A549 treated with AZD9567 at 1 μM for 4 hours (cell line): ENCODE measurements around the gene PLCB3. TPM values are rescaled to one million over a fixed set of nuclear protein-coding genes. Genes with fewer than 3 reads are reported as not detected.

Source experiments
- total RNA-seq: library from RNA; stranded (reverse); fragments of 200-300 nt; extraction: Qiagen RNA extraction; gene quantifications from 5 replicates; pipeline ENCODE4 v1.2.3, GENCODE V29; 2022; ENCODE audit not compliant: insufficient read depth

The PLCB3 gene
- 17.3 to 27.6 TPM (median 22.8 TPM) in 5 replicates for total RNA-seq

DNA sequence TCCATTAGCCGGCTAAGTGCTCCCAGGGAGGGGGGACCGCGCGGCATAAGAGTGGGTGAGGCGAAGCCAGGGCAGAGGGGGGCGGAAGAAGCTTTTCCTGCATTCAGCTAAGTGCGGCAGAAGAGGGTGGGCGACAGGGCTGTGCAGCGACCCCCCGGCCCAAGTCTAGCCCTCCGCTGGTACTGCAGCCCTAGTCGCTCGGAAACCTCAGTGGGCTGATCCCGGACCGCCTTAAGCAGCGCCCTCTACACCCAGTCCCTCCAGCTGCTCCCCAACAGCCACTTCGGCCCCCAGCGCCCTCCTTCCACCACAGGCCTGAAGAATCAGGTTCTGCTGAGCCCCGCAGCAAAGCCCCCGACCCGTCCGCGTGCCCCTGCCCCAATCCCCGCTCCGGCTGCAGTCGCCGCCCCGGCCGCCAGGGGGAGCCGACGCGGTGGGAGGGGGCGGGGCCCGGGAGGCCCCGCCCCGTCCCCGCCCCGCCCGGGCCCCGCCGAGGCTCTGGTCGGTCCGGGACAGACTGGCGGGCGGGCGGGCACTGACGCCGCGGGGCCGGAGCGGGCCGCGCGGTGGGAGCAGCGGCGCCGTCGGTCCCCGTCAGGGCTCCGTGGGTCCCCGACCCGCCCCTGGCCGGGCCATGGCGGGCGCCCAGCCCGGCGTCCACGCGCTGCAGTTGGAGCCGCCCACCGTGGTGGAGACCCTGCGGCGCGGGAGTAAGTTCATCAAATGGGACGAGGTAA, at the start of gene PLCB3:
PLCB3 (plus strand) TSS at position 515 of the 737 bp plus-strand sequence; CDS start at position 635, 120 bp downstream.

DNA sequence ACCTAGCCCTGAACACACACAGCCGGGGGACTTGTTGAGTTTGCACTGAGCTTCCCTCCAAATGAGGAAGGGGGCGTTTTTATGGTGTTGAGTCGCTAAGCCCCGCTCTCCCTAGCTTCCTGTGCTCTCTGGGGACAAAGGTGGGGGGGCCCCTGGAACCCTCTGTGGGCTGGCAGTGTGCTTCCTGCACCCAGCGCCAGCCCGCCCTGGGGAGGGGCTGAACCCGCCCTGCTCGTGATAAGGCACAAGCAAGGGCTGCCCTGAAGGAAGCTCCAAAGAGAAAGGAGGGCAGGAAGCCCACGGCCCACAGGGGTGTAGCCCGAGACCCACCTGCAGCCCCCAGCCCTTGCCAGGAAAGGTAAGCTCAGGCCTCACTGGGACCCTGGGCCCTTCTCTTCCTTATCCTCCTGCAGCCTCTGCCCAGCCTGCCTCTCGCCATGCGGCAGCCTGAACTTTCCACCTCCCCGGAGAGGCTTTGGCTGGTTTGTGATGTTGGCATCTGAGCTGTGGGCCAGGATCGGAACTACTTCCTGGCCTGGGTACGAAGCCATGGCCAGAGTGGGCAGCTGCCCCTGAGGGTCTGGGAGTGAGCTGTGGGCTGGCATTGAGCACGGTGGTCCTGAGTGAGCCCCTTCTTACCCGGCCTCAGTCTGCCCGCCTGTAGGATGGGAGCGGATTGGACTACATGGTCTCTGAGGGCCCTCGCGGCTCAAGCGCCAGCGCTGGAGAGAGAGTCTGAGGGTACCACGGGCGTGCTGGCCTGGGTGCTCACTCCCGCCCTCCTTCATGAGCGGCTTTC, 44.7 kb upstream of the PLCB3 start, which contains the start of gene FERMT3:
FERMT3 (plus strand) TSS at position 265 of the 799 bp plus-strand sequence. CDS start 644 bp downstream, outside the sequence.

DNA sequence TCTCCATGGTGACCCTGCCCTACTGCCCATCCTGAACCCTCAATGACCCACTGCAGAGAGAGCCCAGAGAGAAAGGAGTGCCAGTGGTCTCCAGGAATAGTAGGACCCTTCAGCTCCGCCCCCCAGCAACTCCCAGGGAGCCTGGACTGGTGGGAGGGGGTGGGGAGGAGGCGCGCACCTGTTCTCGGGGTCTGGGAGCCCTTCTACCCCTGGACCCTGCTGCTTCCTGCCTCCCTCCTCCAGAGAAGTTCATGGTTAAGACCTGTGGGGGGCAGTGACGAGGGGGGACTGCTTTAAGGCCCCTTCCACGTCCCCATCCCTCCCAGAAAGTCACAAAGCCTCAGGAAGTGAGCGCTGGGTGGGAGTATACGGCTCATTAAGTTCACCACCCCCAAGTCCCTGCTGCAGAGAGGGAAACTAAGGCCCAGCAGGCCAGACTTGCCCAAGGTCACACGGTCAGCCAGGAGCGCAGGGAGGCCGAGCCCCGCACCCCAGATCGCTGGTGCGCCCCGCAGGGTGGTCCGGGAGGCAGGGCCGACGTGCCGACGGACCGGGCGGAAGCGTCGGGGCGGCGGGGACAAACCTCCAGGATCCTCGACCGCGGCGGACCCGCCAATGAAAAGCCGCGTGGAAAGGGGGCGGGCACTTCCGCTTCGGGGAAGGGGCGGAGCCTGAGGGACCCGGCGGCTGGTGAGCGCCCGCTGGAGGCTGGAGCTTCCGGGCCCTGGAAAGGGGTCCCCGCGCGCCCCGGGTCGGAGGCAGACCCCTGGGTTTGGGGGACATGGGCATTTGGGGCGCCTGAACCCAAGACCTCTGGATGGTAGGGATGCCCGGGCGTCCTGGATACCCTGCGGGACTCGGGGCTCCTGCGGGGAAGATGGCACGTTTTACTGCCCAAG, 25.5 kb upstream of the PLCB3 start, which contains the start of the genes NUDT22 and TRPT1:
NUDT22 (plus strand) TSS at position 667 of the 899 bp plus-strand sequence. CDS start 379 bp downstream, outside the sequence.
TRPT1 (minus strand) TSS at position 579 of the 899 bp plus-strand sequence; CDS start at position 253, 326 bp downstream.

DNA sequence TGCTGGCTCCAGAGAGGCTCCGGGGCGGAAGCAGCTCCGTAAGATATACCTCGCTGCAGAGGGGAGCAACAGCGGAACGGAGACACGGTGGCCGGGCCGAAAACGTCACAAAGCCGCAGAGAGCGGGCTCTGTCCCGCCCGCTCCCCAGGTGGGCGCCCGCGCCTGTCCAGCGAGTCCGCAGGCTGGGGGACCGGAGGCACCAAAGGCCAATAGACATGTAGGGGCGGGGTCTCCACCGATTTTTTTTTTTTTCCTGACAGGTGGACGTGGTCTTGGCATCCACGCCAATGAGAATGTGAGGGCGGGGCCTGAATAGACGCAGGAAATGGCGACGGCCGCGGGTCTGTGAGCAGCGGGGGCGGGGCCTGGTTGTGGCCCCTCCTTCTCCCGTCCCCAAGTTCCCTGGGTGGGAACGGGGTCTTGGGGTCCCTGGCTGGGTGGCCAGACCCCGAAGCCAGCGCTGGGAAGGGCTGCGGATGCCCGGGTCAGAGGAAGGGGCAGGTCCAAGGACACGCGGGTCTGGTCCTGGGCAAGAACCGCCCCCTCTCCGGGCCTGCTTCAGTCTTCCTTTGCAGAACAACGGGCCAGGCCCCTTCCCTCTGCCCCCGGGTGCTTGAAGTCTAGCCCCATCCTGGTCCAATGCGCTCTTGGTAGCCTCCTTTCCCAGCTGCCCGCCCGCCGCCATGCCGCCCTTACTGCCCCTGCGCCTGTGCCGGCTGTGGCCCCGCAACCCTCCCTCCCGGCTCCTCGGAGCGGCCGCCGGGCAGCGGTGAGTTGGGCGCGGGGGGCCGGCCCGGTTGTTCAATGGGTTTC, 21.0 kb upstream of the PLCB3 start, which contains the start of gene DNAJC4:
DNAJC4 (plus strand) TSS at position 378 of the 814 bp plus-strand sequence; CDS start at position 685, 307 bp downstream.

DNA sequence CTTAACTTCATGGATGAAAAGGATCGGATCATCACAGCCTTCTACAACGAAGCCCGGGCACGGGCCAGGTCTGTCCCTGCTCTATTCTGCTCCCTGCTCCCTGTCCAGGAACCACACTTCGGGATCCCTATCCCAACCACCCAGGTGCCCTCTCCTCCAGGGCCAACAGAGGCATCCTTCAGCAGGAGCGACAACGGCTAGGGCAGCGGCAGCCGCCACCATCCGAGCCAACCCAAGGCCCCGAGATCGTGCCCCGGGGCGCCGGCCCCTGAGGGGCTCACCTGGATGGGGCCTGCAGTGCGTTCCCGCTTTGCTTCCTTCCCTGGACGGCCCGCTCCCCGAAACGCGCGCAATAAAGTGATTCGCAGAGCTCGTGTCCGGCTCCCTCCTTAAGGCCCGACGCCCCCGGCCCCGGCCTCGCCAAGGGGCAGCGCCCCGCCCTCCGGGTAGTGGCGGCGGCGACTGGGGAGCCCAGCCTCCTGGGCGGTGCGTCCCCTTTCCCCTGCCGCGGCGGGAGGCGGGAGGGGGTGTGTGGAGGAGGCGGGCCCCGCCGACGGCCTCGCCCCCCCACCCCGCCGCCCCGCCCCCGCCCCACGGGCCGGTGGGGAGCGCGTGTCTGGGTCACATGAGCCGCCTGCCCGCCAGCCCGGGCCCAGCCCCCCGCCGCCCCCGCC, 17.3 kb upstream of the PLCB3 start, which contains the start of gene VEGFB:
VEGFB (plus strand) TSS at position 672 of the 674 bp plus-strand sequence. CDS start 250 bp downstream, outside the sequence.

DNA sequence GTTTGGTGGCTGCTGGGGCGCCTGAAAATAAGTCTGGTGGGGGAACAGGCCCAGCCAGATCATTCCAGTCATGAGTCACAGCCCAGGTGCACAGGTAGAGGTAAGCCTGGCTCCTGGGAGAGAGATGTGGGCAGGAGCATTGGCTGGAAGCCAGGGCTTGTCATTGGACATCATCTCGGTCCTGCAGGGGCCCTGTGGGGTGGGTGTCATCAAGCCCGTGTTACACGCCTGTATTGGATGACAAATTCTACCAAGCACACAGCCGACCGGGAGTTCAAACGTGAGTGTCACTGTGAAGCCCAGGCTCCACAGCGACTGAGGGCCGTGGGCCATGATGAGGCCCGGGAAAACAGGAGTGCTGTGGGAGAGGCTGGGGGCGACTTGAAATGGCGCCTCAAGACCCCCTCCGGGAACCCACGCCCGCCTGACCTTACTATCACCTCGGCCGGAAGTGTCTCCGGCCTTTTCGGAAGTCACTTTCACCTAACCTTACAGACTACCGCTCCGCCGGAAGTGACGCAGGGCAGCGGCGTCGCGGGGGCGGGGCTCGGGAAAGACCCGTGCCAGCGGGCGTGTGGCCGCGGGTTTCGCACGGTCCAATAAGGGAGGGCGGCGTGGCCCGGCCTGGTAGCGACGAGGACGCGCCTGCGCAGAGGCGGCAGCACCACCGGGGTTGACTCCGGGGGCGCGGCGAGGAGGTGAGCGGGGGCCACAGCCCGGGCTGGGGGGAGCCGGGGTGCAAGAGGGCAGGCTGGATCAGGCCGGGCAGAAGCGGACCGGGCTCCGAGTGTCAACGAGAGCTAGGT, 10.7 kb upstream of the PLCB3 start, which contains the start of gene FKBP2:
FKBP2 (plus strand) TSS at position 661 of the 806 bp plus-strand sequence. CDS start 1,293 bp downstream, outside the sequence.

DNA sequence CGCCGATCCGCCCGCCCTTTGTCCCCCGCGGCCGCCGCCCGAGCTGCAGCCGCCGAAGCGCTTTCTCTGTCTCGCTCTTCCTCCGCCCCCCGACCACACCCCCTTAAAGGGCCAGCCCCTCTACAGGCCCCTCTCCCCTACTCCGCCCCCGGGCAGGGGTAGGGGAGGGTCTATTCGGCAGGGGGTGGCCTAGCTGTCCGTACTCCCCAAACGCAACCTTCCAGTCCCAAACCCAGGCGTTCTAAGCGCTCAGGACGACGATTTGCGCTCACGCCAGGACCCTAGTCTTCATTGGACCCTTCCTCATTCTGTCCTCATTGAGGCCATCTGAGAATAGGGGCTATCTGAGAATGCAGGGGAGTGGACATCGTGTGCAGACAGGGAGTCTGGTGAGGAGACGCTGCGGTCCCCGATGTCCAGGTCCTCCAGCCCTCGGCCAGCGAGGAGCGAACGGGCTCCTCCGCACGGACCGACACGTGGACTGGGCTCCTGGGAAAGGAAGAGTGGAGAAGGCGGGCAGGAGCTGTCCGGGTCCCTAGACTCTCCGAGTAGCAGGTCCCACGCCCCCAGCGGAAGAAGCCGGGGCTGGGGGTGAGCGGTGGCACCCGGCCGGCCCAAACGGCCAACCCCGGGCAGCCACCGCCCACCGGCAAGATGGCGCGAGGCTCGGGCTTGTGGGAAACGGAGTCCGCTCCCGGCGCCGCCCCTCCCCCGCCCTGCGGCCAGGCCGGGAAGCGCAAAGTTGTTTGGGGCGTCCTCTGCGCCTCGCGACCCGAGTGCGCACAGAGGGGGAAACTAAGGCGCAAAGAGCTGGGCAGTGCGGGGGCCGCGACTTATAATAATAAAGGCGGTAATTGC, 4.2 kb upstream of the PLCB3 start, which contains the start of gene PPP1R14B:
PPP1R14B (minus strand) TSS at position 73 of the 858 bp plus-strand sequence. CDS start 270 bp downstream, outside the sequence.

DNA sequence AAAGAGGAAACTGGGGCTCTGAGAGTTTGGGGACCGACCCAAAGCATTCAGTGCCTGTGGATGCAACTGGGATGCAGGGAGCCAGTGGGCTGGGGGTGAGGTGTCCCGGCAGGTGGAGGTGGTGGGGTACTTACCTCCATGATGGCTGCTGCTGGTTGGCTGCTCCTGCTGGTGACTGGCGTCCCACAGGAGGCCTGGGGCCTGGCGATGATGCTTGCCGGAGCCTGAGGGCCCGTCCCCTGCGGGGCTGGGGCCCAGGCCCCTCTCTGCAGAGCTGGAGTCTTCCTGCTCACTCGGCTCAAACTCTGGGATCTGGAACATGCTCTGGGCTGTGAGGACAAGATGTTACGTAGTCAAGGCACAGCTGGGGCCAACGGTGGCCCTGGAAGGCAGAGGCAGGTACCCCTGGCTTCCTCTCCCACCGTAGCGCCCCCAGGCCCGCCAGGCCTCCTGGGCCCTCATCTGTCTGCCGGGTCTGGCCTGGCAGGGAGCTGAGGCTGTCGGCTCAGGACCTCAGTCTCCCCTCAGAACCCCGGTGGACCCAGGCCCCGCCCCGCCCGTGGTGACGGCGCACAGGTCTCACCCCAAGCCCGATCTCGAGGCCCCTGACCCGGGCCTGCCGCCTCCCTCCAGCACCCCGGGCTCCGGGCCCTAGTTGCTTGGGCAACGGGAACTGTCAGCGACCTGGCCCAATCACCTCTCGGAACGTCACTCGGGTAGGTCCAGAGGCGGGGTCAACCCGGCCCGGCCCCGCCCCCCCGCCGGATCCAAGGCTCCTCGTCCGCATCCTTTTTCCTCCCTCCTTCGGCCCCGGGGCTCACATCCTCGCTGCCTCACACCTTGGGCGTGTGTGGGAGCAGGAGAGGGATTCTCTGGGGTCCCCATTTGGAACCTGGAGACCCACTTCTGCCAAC, 33.0 kb downstream of the PLCB3 start, which contains the start of gene BAD:
BAD (minus strand) TSS at position 618 of the 914 bp plus-strand sequence; CDS start at position 321, 297 bp downstream.

DNA sequence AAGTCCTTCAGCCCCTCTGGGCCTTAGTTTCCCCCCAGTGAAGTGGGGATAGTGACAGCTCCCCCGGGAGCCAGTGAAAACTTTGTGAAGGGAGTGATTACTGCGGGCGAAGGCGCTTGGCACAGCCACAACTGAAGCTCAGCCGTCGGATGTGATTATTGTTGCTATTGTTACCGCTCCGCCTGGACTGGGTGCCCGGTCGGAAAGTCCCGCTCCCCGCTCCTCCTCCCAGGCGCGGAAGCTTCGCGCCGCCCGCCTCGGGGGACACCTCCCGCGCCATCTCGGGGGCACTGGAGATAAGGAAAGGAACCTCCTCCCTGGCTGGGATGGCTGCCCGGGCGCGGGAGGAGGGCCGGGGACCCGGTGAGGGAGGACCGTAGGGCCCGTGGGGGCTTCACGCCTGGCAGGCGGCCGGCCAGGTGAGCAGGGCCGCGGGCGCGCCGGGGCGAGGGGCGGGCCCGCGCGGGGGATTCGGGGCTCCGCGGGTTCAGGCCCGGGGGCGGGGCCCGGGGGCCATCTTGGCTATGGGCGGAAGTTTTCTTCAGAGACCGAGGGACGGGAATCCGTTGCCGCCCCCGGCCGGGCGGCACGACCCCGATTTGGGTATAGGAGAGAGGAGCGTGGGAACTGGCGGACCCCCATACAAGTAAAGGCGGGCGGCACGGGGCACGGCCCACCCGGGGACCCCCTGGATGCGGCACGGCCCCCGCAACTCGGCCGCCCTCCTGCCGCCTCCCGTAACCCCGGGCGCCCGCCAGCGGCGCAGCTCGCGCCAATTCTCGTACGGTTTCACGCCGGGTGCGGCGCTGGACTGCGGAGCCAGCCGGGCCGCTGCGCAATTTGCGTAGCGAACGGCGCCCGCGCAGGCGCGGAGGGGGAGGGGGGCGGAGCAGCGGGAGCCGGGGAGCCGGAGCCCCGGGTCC, 33.9 kb downstream of the PLCB3 start, which contains the start of gene GPR137:
GPR137 (plus strand) TSS at position 887 of the 923 bp plus-strand sequence. CDS start 677 bp downstream, outside the sequence.

DNA sequence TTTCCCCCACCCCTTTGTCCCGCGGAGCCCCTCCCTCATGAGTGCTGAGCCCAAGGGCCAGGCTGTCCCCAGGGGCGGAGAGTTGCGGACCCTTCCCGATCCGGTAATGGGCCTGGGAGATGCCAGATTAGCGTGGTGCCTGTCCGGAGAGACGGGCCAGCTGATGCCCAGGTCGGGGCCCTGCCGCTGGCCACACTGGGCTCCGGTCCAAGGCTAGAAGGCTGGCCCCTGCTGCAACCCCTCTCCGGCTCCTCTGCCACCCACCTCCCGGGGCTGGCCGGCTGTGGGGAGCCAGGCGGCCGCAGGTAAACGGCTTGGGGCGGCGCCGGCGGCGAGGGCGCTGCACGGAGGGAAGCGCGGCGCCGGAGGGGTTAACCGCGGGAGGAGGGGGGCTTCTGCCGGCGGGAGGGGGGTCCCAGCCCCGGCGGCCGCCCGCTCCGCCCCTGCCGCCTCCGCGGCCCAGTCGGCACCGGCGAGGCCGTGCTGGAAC, 40.0 kb downstream of the PLCB3 start, which contains the start of gene KCNK4:
KCNK4 (plus strand) TSS at position 41 of the 490 bp plus-strand sequence. CDS start 1,717 bp downstream, outside the sequence.

DNA sequence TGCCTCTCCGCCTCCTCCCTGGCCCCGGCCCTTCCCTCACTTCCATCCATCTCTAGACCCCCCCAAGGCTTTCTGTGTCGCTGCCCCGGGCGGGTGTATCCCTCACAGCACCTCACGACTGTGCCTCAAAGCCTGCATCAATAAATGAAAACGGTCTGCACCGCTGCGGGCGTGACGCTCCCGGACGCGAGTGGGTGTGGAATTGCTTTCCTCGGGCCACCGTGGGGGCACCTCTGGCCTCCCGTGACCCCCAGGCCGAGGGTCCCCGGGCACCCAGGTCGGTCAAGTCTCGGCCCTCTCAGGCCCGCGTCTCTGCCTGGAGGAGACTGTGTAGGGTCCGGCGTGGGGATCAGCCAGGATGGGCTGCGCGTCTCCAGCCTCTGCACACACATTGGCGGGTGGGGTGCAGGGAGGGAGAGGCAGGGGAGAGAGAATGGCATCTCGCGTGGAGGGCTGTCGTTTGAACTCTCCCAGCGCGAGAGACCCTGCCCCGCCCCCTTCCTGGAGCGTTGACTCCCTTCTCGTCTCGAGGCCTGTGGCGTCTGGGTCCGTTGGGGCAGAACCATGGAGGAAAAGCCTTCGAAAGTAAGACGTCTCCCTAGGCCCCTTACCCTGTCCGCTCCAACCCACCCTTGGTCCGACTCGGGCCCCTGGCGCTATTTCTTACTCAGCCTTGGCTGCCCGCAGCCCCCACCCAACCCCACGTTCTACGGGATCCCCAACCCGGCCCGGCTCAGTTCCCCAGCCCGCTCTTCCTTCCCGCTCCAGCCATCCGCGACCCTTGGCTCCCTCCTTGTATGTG, 48.7 kb downstream of the PLCB3 start, which contains the start of gene CATSPERZ:
CATSPERZ (plus strand) TSS at position 512 of the 802 bp plus-strand sequence; CDS start at position 565, 53 bp downstream.

DNA sequence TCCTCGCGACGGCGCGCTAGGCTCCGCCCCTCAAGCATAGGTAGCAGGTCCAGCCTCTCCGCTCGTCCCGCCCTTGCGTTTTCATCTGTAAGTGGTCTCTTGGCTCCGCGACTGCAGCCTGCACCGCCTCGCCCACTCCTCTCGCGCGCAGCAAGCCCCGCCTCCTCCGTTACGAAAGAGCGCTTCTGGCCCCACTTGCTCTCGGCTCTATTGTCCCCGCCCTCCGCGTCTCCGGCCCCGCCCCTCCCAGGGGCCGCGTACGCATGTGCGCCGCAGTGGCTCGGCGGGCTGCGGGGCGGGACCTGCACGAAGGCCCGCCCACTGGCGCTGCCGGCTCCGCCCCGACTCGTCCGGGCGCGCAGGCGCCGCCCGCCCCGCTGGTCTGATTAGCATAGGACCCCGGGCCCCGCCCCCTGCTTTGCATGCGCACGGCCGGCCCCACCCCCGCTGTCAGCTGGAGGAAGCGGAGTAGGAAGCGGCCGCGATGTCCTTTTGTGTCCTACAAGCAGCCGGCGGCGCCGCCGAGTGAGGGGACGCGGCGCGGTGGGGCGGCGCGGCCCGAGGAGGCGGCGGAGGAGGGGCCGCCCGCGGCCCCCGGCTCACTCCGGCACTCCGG, 53.9 kb downstream of the PLCB3 start, which contains the start of gene ESRRA:
ESRRA (plus strand) TSS at position 450 of the 616 bp plus-strand sequence. CDS start 1,656 bp downstream, outside the sequence.

DNA sequence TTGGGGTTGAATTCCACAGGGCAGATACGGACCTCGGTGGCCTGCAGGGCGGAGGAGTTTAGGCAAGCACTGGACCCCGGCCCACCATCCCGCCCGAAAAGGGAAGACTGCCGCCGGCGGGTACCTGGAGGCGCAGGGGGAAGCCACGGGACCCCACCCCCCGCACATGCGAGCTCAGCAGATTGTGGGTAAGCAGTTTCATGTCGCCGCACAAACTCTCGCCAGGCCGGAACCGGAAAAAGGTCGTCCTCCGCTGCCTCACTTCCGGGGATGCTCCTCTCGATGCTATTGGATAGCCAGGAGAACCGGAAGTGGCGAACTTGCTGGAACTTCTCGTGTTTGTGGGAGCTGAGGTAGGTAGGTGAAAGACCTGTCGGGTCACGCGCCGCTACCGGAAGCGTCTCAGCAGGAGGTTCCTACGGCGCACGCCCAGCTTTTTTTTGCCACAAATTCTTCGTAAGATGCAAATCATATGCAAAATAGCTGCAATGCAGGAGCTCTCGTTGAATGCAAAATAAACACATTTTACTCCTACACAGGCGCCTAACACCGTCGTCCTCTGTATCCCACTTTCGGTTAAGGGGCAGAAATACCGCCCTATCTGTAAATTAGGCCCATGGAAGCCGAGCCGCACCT, 66.1 kb downstream of the PLCB3 start, which contains the start of gene TRMT112:
TRMT112 (minus strand) TSS at position 235 of the 636 bp plus-strand sequence; CDS start at position 202, 33 bp downstream.

